ENCODE results near the gene MAP1S. TPM values are rescaled to one million over a fixed set of nuclear protein-coding genes. Genes with fewer than 3 reads are reported as not detected.

The MAP1S gene
- polyA plus RNA-seq, 10 donors, result 17.3 to 38.1 (median 29.0) TPM

- DNase-seq, result peak; percentile 19 to 72 (median 60)
Observed at GRCh38 chr19:17687857-17688784, 31.2 kb upstream of the MAP1S start, which contains the start of gene UNC13A. Gene UNC13A (minus strand): TSS chr19:17688354. CDS start chr19:17688199, 155 bp downstream.

- no peak for DNase-seq
Observed at GRCh38 chr19:17688853-17689595, 30.3 kb upstream of the MAP1S start.

DNA sequence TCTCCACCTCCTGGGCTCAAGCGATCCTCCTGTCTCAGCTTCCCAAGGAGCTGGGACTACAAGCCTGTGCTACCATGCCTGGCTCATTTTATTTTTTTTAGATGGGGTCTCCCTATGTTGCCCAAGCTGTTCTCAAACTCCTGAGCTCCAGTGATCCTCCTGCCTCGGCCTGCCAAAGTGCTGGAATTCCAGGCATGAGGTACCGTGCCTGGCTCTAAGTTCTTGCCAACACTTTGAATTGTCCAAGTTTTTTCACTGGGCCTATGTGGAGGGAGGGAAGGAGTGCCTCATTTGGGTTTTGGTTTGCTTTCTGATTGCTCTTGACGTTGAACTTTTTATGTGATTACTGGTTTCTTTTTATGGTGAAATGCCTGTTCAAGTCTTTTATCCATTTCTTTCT lies 26.7 kb upstream of the MAP1S start:
- no peak for DNase-seq

- DNase-seq, result no peak
Observed at GRCh38 chr19:17695198-17695597, 24.1 kb upstream of the MAP1S start.

- peak in 1 of 3 donors; percentile 28 for DNase-seq
Observed at GRCh38 chr19:17703824-17704463, 15.3 kb upstream of the MAP1S start.

- no peak for DNase-seq
Observed at GRCh38 chr19:17706750-17707181, 12.5 kb upstream of the MAP1S start.

DNA sequence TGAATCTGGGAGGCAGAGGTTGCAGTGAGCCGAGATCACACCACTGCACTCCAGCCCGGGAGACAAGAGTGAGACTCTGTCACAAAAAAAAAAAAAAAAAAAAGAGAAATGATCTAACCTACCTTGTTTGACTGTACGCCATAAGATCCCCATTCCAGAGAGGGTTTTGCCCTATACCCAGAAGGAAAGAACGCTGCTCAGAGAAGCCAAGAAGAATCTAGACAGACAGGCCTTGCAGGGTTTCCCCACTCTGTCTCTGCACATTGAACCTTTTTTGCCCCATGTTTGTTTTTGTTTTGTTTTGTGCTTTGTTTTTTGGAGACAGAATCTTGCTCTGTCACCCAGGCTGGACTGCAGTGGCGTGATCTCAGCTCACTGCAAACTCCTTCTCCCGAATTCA lies 7.4 kb upstream of the MAP1S start:
- no peak for DNase-seq

GRCh38 chr19:17716309-17716929 lies 2.9 kb upstream of the MAP1S start:
- no peak for DNase-seq

GRCh38 chr19:17718550-17718946 lies 732 bp upstream of the MAP1S start:
- no peak for DNase-seq

GRCh38 chr19:17719730-17720400 lies 585 bp downstream of the MAP1S start:
- peak in 1 of 3 donors; percentile 21 for DNase-seq

DNA sequence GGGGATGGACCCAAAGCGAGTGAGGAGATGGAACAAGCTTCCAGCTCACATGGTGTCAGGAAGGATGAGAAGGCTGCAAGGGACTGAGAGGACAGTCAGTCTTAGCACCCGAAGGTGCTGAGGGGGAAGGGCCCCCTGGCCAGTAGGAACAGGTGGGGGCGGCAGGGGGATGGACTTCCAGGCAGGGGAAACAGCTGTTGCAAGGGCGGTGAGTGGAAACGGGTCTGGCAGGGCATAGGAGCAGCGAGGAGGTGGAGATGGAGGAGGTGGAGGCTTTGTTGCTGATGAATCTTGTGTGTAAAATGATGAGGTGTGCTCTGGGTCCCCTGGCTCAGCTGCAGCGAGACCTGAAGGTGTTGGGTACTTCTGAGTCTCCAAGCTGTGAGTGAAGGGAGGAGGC lies 1.2 kb downstream of the MAP1S start:
- DNase-seq, result no peak

- no peak for DNase-seq
Observed at GRCh38 chr19:17721111-17721628, 1.9 kb downstream of the MAP1S start.

- DNase-seq, result no peak
Observed at GRCh38 chr19:17721821-17722220, 2.5 kb downstream of the MAP1S start.

- no peak for DNase-seq
Observed at GRCh38 chr19:17722655-17723240, 3.5 kb downstream of the MAP1S start.

- DNase-seq, result no peak
Observed at GRCh38 chr19:17724655-17725054, 5.4 kb downstream of the MAP1S start.

DNA sequence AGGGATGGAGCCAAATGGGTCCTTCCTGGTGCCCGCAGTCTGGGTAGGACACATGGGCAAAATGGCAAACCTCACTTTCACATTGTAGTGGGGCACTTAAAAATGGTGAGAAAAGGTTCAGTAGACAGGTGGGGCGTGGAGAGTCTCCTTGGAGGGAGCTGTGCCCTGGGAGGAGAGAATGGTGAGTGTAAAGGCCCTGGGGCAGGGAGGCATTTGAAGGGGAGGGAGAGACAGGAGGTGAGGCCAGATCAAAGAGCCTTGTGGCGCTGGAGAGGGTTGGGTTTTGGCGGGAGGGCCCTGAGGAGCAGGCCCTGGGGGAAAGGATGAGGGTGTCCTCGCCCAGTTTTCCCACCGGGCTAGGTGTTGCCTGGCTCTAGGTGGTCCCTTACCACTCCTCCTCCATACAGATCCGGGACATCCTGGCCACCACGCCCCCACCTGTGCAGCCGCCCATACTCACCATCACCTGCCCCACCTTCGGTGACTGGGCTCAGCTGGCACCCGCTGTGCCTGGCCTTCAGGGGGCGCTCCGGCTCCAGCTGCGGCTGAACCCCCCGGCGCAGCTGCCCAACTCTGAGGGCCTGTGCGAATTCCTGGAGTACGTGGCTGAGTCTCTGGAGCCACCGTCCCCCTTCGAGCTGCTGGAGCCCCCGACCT lies 6.3 kb downstream of the MAP1S start:
- DNase-seq, result no peak

DNA sequence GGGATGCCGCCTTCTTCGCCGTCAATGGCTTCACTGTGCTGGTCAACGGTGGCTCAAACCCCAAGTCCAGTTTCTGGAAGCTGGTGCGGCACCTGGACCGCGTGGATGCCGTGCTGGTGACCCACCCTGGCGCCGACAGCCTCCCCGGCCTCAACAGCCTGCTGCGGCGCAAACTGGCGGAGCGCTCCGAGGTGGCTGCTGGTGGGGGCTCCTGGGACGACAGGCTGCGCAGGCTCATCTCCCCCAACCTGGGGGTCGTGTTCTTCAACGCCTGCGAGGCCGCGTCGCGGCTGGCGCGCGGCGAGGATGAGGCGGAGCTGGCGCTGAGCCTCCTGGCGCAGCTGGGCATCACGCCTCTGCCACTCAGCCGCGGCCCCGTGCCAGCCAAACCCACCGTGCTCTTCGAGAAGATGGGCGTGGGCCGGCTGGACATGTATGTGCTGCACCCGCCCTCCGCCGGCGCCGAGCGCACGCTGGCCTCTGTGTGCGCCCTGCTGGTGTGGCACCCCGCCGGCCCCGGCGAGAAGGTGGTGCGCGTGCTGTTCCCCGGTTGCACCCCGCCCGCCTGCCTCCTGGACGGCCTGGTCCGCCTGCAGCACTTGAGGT lies 7.0 kb downstream of the MAP1S start:
- DNase-seq, result no peak

DNA sequence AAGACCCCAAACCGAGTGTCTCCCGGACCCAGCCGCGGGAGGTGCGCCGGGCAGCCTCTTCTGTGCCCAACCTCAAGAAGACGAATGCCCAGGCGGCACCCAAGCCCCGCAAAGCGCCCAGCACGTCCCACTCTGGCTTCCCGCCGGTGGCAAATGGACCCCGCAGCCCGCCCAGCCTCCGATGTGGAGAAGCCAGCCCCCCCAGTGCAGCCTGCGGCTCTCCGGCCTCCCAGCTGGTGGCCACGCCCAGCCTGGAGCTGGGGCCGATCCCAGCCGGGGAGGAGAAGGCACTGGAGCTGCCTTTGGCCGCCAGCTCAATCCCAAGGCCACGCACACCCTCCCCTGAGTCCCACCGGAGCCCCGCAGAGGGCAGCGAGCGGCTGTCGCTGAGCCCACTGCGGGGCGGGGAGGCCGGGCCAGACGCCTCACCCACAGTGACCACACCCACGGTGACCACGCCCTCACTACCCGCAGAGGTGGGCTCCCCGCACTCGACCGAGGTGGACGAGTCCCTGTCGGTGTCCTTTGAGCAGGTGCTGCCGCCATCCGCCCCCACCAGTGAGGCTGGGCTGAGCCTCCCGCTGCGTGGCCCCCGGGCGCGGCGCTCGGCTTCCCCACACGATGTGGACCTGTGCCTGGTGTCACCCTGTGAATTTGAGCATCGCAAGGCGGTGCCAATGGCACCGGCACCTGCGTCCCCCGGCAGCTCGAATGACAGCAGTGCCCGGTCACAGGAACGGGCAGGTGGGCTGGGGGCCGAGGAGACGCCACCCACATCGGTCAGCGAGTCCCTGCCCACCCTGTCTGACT lies 7.9 kb downstream of the MAP1S start:
- DNase-seq, result no peak

DNA sequence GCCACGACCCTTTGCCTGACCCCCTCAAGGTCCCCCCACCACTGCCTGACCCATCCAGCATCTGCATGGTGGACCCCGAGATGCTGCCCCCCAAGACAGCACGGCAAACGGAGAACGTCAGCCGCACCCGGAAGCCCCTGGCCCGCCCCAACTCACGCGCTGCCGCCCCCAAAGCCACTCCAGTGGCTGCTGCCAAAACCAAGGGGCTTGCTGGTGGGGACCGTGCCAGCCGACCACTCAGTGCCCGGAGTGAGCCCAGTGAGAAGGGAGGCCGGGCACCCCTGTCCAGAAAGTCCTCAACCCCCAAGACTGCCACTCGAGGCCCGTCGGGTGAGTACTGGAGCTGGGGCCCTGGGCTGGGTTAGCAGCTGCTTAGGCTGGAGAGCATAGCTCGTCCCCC lies 8.6 kb downstream of the MAP1S start:
- no peak for DNase-seq
